Stimulated activated CD4-positive, alpha-beta T cell treated with anti-CD3 and anti-CD28 coated beads, Interleukin-2, amount 100 ng/mL, for 24 hours (primary cell): ENCODE results near the gene DYNC2I2.
"Not testable (repeated sequence)": the region's sequence is repeated elsewhere in the genome, so short reads cannot be mapped to it uniquely, and the experiment has no call there.

Source experiments
- DNase-seq, 2 donors: peaks; one replicate each; pipeline ENCODE4 v3.0.0-alpha.2; 2020

Gene DYNC2I2

DNA sequence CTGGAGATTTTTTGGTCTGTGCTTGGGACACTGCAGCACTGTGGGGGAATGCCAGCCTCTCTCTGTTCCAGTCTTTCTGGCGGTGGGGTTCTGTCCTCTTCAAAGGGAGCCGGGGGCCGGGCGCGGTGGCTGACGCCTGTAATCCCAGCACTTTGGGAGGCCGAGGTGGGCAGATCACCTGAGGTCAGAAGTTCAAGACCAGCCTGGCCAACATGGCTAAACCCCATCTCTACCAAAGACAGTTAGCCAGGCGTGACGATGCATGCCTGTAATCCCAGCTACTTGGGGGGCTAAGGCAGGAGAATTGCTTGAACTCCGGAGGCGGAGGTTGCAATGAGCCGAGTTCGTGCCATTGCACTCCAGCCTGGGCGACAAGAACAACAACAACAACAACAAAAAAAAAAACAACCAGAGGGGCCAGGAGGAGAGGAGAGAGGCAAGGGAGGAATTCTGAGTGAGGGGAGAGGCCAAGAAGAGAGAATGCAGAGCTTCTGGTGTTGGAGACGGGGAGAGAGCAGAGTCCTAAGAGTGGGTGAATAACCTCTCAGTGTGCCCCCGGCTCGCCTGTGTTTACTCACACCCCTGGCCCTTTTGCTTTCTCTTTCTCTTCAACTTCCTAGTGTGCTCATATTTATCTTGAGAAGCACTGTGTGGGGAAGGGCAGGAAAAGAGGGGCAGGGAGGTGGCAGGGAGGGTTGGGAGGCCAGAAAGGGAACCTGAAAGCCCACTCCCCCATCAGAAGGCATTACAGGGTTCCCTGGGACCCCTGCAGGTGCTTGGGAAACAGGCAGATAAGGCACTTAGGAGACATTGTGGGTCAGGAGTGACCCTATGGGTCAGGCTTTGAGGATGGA lies 29.2 kb upstream of the DYNC2I2 start:
- DNase-seq, result peak; percentile 37 to 53

DNA sequence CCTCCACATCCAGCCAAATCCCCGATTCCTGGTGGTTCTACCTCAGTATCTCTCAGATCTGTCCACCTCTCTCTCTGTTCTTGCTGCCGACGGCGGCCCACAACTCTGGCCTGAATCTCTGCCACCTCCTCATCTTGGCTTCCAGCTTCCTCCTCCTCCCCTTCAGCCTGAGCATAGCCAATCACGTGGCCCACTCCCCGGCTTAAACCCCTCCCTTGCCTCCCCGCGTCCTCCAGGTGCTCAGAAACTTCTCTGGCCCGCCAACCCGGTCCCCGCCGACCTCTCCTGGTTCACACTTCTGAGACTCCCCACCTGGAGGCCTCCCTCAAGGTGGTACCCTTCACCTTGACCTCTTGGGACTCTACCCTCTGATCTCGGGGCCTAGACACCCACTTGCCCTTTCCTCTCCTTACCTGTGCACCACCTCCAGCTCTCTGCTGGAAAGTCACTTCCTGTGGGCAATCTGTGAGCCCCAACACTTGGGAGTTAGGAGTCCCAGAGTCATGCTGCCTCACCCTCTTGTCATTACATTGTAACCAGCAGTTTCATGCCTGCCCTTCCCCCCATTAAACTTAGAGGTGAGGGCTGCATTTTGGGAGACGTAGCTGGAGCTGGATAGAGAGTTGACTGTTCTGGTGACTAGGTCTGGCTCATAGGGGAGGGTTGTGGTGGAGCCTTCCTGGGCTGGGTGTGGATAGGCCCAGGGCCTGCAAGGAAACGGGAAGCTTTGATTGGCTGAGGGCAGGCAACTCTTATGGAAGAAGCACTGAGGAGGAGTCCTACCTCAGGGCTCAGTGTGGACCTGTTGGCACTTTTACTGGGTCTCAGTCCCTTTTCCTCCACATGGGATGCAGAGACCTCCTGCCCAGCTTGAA lies 27.9 kb upstream of the DYNC2I2 start:
- peak; percentile 80 to 82 for DNase-seq

DNA sequence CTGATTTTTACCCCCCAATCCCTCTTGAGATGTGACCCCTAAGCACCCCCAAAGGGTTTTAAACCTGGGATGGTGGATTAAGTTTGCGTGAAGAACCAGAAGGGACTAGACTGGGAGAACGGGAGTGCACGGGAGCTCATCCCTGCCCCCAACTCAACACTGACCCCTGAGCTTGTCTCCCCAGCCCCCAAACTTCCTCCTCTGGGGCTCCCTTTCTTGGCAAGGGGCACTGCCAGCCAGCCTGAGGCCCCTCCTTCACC lies 27.3 kb upstream of the DYNC2I2 start:
- no peak for DNase-seq

DNA sequence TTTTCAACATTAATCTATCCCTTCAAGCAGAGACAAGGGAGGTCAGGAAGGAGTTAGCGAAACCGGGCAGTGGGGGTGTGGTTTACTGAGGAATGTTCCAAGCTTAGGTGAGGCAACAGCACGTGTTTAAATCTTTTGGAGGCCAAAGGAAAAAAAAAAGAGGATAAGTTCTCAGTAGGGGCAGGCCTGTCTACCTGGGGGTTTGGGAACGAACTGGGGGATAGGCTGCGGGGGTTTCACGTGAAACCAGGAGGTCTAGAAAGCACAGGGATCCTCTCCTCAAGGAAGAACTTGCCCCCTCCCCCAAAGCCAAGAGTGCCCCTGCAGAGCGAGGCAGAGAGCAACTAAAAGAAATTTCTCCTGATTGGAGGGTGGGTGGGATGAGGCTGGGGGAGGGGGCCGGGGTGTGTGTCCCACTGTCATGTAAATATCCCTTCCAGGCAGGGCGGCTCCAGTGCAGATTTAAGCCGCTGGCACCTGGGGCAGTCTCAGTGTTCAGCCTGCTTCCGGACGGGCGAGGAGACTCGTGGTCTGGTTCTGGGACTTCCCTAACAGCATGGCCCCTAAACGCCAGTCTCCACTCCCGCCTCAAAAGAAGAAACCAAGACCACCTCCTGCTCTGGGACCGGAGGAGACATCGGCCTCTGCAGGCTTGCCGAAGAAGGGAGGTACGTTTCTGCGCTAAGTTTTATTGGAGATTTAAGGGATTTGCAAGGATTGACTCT lies 26.9 kb upstream of the DYNC2I2 start:
- peak; percentile 44 to 46 for DNase-seq

DNA sequence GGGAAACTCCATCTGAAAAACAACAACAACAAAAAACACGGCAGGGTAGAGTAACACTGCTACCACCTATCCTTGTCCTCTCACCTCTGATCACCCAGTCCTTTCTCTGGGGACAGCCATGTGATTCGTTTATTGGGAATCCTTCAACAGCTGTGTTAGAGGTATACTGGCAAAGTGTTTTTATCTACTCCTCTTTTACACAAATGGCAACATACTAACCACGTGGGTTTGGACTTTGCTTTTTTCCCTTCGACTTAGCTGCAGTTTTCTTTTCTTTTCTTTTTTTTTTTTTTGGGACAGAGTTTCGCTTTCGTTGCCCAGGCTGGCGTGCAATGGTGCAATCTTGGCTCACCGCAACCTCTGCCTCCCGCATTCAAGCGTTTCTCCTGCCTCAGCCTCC lies 21.1 kb upstream of the DYNC2I2 start:
- DNase-seq, result no peak

DNA sequence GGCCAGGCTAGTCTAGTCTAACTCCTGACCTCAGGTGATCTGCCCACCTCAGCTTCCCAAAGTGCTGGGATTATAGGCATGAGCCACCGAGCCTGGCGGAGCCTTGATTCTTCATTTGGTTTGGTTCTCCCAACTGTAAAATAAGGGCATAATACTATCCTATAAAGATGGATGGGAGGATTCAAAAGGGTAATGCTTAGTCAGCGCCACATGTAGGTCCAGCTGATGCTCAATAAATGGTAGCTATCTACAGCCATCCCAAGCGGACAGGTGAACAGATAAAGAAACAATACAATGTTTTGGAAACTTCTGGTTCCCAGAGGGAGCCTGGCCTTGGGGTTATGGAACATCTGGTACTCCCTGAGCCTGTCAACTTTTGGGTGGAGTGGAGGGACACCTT lies 18.7 kb upstream of the DYNC2I2 start:
- no peak for DNase-seq

DNA sequence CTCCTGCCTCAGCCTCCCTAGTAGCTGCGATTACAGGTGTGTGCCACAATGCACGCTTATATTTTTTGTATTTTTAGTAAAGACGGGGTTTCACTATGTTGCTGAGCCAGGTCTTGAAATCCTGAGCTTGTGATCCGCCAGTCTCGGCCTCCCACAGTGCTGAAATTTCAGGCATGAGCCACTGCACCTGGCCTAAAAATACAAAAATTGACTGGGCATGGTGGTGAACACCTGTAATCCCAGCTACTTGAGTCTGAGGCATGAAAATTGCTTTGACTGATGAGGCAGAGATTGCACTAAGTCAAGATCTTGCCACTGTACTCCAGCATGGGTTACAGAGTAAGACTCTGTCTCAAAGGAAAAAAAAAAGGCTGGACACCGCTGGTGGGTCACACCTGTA lies 13.1 kb upstream of the DYNC2I2 start:
- no peak for DNase-seq

DNA sequence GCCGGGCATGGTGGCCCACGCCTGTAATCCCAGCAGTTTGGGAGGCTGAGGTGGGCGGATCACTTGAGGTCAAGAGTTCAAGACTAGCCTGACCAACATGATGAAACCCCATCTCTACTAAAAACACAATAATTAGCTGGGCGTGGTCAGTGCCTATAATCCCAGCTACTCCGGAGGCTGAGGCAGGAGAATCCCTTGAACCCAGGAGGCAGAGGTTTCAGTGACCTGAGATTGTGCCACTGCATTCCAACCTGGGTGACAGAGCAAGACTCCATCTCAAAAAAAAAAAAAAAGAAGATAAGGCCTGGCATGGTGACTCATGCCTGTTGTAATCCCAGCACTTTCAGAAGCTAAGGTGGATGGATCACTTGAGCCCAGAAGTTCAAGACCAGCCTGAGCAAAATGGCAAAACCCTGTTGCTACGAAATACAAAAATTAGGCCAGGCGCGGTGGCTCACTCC lies 9.9 kb upstream of the DYNC2I2 start:
- DNase-seq, result not testable (repeated sequence)

DNA sequence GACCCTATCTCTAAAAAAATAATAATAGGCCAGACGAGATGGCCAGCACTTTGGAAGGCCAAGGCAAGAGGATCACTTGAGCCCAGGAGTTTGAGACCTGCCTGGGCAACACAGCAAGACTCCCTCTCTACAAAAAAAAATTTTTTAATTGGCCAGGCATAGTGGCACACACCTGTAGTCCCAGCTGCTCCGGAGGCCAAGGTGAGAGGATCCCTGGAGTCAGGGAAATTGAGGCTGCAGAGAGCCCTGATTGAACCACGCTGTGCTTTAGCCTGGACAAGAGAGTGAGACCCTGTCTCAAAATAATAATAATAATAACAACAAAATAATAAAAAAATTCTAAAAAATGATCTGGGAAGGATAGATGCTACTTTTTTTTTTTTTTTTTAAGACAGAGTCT lies 1.1 kb upstream of the DYNC2I2 start:
- DNase-seq, result no peak

DNA sequence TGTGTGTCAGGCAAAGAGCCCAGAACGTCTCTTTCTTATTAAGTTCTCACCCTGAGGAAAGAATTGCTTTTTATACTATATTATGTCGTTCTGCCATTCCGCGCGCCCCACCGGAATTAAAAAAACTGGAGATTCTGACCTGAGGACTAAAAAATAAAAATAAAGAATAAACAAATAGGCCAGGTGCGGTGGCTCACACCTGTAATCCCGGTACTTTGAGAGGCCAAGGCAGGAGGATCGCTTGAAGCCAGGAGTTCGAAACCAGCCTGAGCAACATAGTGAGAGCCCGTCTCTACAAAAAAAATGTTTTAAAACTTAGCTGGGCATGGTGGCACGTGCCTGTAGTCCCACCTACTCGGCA lies 677 bp upstream of the DYNC2I2 start:
- DNase-seq, result no peak

DNA sequence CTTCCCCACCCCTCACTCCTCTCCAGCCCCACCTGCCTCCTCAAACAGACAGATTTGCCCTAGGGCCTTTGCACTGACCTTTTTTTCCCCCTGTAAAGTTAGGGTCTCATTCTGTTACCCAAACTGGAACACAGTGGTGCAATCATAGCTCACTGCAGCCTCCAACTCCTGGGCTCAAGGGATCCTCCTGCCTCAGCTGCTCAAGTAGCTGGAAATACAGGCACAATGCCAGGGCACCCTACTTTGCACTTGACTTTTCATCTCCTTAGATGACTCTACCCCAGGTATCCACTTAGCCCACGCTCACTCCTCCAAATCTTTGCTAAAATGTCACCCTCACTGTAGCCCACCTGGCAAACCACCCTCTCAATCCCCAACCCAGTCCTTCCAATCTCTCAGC lies 2.2 kb downstream of the DYNC2I2 start:
- no peak for DNase-seq

DNA sequence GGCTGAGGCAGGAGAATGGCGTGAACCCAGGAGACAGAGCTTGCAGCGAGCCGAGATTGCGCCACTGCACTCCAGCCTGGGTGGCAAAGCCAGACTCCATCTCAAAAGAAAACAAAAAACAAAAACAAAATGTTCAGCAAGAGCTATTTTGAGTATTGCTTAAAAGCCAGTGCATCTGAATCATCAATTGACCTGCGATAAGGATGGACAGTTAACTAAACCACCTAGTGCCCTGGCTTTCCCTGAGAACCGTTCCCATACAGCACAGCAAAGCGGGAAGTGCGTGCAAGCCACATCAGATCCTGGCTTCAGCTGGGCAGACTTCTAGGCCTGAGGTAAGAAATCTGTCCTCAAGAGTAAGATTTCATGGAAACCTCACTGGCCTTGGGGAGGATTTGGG lies 2.7 kb downstream of the DYNC2I2 start:
- DNase-seq, result no peak

DNA sequence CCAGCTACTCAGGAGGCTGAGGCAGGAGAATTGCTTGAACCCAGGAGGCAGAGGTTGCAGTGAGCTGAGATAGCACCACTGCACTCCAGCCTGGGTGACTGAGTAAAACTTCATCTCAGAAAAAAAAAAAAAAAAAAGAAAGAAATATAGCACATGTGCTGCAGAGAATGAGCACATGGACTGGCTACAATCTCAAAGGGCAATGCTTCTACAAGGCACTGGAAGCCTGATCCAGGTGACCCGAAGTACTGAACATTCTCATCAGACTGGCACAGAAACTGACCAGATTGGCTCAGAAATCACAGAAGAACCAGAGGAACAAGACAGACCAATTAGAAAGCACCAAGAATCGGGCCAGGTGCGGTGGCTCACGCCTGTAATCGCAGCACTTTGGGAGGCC lies 4.8 kb downstream of the DYNC2I2 start:
- DNase-seq, result no peak

DNA sequence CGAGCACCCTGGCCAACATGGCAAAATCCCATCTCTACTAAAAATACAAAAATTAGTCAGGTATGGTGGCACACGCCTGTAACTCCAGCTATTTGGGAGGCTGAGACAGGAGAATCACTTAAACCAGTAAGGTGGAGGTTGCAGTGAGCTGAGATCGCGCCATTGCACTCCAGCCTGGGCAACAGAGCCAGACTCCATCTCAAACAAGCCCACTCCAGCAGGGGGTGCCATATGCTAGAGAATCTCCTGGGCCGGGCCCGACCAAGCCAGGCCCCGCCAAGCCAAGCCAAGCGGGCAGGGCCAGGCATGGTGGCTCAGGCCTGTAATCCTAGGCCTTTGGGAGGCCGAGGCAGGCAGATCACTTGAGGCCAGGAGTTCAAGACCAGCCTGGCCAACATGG lies 8.4 kb downstream of the DYNC2I2 start:
- peak; percentile 73 to 79 for DNase-seq

DNA sequence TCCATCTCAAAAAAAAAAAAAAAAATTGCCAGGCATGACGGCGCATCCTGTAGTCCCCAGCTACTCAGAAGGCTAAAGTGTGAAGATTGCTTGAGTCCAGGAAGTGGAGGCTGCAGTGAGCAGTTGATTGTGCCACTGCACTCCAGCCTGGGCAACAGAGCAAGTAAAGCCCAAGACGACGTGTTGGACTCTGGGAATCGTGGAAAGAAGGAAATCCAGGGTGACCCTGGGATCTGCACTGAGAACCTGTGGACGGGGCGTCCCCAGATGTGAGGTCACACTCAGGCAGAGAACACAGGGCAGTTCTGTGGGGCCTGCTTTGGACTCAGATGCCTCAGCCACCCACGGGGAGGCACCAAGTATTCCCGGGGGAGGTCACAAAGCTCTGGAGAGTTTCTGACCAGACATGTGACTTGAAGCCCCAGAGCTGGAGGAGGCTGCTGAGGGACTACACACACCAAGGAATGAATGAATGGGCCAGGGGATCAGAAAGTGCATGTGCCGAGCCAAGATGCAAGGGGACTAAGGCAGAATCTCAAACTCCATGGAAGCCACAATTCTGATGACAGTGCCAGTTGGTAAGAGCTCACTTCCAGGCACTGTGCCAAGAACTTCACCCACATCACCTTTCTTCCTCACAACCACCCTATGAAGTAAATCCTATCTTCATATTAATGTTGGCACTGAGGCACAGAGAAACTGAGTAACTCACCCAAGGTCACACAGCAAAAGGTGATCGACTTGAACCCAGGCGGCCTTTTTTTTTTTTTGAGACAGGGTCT lies 12.9 kb downstream of the DYNC2I2 start:
- no peak for DNase-seq

DNA sequence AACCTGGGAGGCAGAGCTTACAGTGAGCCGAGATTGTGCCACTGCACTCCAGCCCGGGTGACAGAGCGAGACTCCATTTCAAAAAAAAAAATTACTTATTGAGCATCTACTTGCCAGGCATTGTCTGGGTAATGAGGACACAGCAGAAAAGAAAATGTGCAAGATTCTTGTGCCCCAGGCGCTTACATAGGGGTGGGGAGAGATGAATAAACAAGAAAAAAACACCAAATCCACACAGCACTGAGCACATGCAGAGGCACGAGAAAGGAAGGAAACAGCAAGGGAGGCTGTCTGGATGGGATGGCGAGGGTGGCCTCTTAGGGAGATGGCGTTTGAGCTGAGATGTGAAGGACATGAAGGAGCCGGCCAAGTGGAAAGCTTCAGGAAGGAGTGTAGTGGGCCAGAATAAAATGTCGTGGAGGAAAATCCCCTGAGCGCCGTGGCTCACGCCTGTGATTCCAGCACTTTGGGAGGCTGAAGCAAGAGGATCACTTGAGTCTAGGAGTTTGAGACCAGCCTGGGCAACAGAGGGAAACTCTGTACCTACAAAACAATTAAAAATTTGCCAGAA lies 13.9 kb downstream of the DYNC2I2 start:
- DNase-seq, result no peak

DNA sequence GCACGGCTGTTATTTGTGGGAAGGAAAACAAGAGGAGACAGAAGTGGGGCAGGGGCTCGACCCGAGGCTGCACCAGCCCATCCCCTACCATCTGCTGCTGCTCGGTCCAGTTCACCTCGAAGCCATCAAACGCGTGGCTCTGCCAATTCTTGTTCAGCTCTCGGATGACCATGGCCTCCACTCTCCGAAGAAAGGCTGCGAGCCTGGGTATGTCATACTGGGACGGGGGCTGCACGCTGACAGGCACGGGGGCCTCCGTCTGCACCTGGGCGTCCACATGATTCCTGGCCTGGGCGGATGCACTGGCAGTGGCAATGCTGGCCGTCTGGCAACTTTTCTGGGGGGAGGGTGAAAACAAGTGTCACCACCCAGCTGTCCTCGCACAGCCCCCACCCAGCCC lies 16.0 kb downstream of the DYNC2I2 start:
- no peak for DNase-seq

DNA sequence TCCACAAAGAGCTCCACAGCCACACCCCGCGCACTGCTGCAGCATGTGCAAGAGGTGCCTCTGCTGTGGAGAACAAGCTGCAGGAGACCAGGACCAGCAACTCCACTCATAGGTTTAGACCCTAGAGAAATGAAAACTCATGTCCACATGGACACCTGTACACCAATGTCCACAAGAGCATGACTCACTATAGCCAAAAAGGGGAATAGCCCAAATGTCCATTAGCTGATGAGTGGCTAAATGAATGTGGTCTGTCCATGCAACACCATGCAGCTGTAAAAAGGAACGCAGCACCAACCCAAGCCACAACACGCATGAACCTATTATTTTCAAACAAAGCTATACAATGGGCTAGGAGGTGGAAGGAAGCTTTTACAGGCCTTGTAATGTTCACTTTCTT lies 18.1 kb downstream of the DYNC2I2 start:
- no peak for DNase-seq

DNA sequence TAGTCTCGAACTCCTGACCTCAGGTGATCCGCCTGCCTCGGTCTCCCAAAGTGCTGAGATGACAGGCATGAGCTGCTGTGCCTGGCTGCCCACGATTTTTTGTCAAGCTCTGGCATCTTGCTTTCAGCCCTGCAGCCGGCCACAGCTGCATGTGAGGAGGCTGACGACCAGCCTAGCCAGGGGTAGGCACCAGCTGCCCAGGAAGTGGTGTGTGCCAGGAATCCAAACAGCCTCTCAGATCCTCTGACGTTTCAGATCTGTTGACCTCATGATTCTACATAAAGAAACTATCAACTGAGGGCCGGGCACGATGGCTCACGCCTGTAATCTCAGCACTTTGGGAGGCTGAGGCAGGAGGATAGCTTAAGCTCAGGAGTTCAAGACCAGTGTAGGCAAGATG lies 19.0 kb downstream of the DYNC2I2 start:
- DNase-seq, result no peak

DNA sequence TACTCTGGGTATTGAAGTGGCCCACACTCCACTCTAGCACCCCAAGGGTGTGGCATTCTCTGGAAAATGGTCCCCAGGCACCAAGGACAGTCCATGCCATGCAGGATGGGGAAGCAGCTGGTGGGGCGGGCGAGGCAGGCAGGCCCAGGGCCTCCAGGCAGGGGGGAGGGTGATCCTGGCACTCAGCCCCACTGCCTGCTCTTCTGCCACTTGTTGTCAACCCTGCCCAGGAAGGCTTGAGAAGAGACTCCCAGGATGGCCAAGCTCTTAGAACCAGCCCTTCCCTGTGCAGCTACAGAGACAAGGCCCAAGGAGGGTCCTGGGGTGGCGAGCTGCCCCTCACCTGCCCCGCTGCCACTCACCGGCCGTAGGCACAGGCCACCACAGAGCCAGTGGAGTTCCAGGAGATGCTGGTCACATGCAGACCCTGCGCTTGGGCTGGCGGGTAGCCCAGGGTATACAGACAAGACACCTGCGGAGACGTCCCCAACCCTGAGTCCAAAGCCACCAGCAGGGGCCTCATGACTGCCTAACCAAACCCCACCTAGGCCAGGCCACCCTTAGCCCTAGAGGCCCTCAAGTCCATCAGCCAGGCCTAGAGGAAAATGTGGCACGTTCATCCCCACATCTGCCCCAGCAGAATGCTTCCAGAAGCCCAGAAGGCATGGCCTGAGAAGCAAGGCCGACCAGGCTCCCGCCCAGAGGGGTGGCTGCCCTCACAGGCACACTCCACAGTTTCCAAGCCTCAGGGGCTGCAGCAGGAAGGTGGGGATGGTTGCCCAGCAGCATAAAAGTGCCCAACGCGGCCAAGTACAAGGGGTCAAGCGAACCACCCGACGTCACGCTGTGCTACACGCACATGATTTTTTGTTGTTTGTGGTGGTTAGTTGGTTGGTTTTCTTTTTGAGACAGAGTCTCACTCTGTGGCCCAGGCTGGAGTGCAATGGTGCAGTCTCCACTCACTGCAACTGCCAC lies 19.8 kb downstream of the DYNC2I2 start:
- no peak for DNase-seq

DNA sequence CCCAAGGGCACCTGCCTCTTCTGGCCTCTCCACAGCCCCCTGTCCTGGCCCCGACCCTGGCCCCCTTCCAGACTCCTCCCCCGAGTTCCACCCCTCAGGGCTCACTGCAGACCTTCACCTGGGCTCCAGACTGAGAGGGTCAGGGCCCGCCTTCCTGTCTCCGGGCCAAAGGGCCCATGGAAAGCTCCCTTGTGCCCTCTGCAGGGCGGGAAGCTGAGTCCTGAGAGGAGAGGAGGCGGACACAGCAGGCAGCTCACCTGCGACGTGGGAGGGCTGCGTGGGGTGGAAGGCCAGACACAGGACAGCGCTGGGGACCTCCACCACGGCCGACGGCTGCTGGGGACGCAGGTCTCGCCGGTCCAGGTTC lies 20.6 kb downstream of the DYNC2I2 start:
- DNase-seq, result no peak
